B cell (primary cell): ENCODE results near the gene LTC4S. TPM values are rescaled to one million over a fixed set of nuclear protein-coding genes. Genes with fewer than 3 reads are reported as not detected.

ENCODE experiments used
- ATAC-seq: fragments of 200-7000 bp; cut with Tn5 transposase; one replicate; pipeline ENCODE4 v1.10.0; 2021; ENCODE audit warnings: low read depth, mild to moderate bottlenecking, moderate number of reproducible peaks, moderate library complexity
- CTCF ChIA-PET: fragments of 350-600 bp; sonication (Branson Sonifier 250); formaldehyde crosslinking; loops from one replicate; lab custom pipeline; 2021; ENCODE audit warnings: antibody characterized with exemption, inconsistent platforms; lab: Charles Lee
- POLR2A ChIA-PET: fragments of 350-600 bp; sonication (Branson Sonifier 250); formaldehyde crosslinking; loops from one replicate; lab custom pipeline; 2021; ENCODE audit warnings: antibody characterized with exemption; lab: Charles Lee
- DNase-seq: peaks from one replicate; pipeline ENCODE4 v3.0.0; 2013
- H2AFZ ChIP-seq: 2 replicates; pipeline ENCODE4 v1.6.1; 2012; ENCODE audit warnings: mild to moderate bottlenecking, low read depth, low read length; ENCODE audit not compliant: insufficient read depth, poor library complexity, severe bottlenecking
- H3K27ac ChIP-seq, 2 donors: 1 replicate in 1 of 2; 2 replicates in 1 of 2; pipeline ENCODE4 v1.5.1; 2012 to 2013; ENCODE audit warnings: low read length in 2 of 2, mild to moderate bottlenecking in 2 of 2, moderate library complexity in 1 of 2
- H3K27me3 ChIP-seq, 4 experiments: fragments of 200-600 bp in 1 of 4; sonication (generic) in 1 of 4; replicated peaks in 1 of 4; 1 replicate in 2 of 4; 2 replicates in 2 of 4; pipeline versions ENCODE4 v1.6.1 to v1.7.0; 2013 to 2016; ENCODE audit warnings: low read length in 3 of 4, mild to moderate bottlenecking in 2 of 4, mixed read lengths in 1 of 4, moderate library complexity in 1 of 4; ENCODE audit not compliant: insufficient read depth in 4 of 4, control insufficient read depth in 3 of 4; ENCODE audit errors: control extremely low read depth in 1 of 4
- H3K36me3 ChIP-seq, 2 experiments: replicated peaks in 1 of 2; 1 replicate in 1 of 2; 2 replicates in 1 of 2; pipeline versions ENCODE4 v1.6.1 to v1.7.1; 2013; ENCODE audit warnings: low read length in 1 of 2; ENCODE audit not compliant: insufficient read depth in 2 of 2, control insufficient read depth in 1 of 2; ENCODE audit errors: control extremely low read depth in 1 of 2, extremely low read depth in 1 of 2
- H3K4me1 ChIP-seq, 2 donors: fragments of 200-600 bp in 1 of 2; sonication (generic) in 1 of 2; 1 replicate in 1 of 2; 2 replicates in 1 of 2; pipeline versions ENCODE4 v1.5.1 to v1.6.1; 2013 to 2017; ENCODE audit warnings: low read length in 2 of 2; ENCODE audit not compliant: control insufficient read depth in 2 of 2, insufficient read depth in 2 of 2
- H3K4me2 ChIP-seq: replicated peaks from 2 replicates; pipeline ENCODE3; 2012; ENCODE audit warnings: mild to moderate bottlenecking, low read depth, low read length; ENCODE audit not compliant: poor library complexity, severe bottlenecking
- H3K4me3 ChIP-seq, 5 experiments: fragments of 200-600 bp in 1 of 5; sonication (generic) in 1 of 5; 1 replicate in 3 of 5; 2 replicates in 2 of 5; pipeline versions ENCODE4 v1.5.1 to v1.7.0; 2011 to 2016; ENCODE audit warnings: low read length in 4 of 5, mild to moderate bottlenecking in 4 of 5, low read depth in 2 of 5, control low read depth in 1 of 5, moderate library complexity in 1 of 5; ENCODE audit not compliant: insufficient read depth in 1 of 5; ENCODE audit errors: control extremely low read depth in 1 of 5, extremely low read depth in 1 of 5
- H3K79me2 ChIP-seq: fragments of 200-600 bp; sonication (generic); one replicate; pipeline ENCODE4 v1.6.0; 2016; ENCODE audit warnings: low read length; ENCODE audit not compliant: control insufficient read depth, insufficient read depth
- H3K9ac ChIP-seq: fragments of 200-600 bp; sonication (generic); 2 replicates; pipeline ENCODE4 v1.6.1; 2017; ENCODE audit warnings: mild to moderate bottlenecking, low read length, moderate library complexity
- H3K9me3 ChIP-seq, 3 donors: one replicate each; pipeline versions ENCODE4 v1.6.1 to v1.7.1; 2013; ENCODE audit warnings: low read length in 2 of 3; ENCODE audit not compliant: control insufficient read depth in 2 of 3, insufficient read depth in 1 of 3; ENCODE audit errors: control extremely low read depth in 1 of 3
- H4K20me1 ChIP-seq: 2 replicates; pipeline ENCODE4 v1.6.0; 2012; ENCODE audit warnings: mild to moderate bottlenecking, low read length; ENCODE audit not compliant: insufficient read depth, control insufficient read depth, poor library complexity, severe bottlenecking
- H3K27ac Mint-ChIP-seq: one replicate; pipeline ENCODE4 v1.8.0; 2021; ENCODE audit warnings: mixed read lengths
- H3K27me3 Mint-ChIP-seq: one replicate; pipeline ENCODE4 v1.8.0; 2021; ENCODE audit warnings: mixed read lengths
- H3K4me1 Mint-ChIP-seq: one replicate; pipeline ENCODE4 v1.8.0; 2021; ENCODE audit warnings: mixed read lengths
- H3K4me3 Mint-ChIP-seq: one replicate; pipeline ENCODE4 v1.8.0; 2021; ENCODE audit warnings: mixed read lengths
- H3K9me3 Mint-ChIP-seq: one replicate; pipeline ENCODE4 v1.8.0; 2022; ENCODE audit warnings: mixed read lengths; ENCODE audit not compliant: insufficient read depth
- CTCF ChIP-seq: fragments of 200-600 bp; IDR thresholded peaks from one replicate; pipeline ENCODE4 v1.8.0; 2022; ENCODE audit warnings: antibody characterized with exemption, mild to moderate bottlenecking
- EZH2 ChIP-seq: IDR thresholded peaks from 2 replicates; pipeline ENCODE4 v1.6.1; 2012; ENCODE audit warnings: borderline replicate concordance, low read depth, mild to moderate bottlenecking, moderate library complexity, low read length; ENCODE audit not compliant: insufficient read depth, poor library complexity, severe bottlenecking
- WGBS: methylation state at CpG from one replicate; pipeline ENCODE4 v1.1.5; 2013; ENCODE audit warnings: missing lambda C conversion rate; ENCODE audit not compliant: insufficient coverage; 5-methylcytosine and 5-hydroxymethylcytosine counted together
- intact Hi-C: fragments of 100-400 bp; cut with micrococcal nuclease; formaldehyde crosslinking; loops from one replicate; pipeline ENCODE4 v1.10.0; 2022
- polyA plus RNA-seq: library from polyadenylated mRNA; depleted of rRNA; stranded (reverse); fragments of >200 nt; gene quantifications from 2 replicates; pipeline ENCODE4 v1.2.3, GENCODE V29; 2012
- total RNA-seq, 2 donors: library from RNA; stranded (reverse); fragments of 120-200 nt in 1 of 2; gene quantifications; 1 replicate in 1 of 2; 2 replicates in 1 of 2; pipeline versions ENCODE4 v1.2.3 to v1.2.4, GENCODE V29; 2013 to 2022

LTC4S gene
- total and polyA plus RNA-seq, 2 donors (not counting 1 experiment from before 2014, with no cell fraction given): 0.40 to 3.8 TPM

DNA sequence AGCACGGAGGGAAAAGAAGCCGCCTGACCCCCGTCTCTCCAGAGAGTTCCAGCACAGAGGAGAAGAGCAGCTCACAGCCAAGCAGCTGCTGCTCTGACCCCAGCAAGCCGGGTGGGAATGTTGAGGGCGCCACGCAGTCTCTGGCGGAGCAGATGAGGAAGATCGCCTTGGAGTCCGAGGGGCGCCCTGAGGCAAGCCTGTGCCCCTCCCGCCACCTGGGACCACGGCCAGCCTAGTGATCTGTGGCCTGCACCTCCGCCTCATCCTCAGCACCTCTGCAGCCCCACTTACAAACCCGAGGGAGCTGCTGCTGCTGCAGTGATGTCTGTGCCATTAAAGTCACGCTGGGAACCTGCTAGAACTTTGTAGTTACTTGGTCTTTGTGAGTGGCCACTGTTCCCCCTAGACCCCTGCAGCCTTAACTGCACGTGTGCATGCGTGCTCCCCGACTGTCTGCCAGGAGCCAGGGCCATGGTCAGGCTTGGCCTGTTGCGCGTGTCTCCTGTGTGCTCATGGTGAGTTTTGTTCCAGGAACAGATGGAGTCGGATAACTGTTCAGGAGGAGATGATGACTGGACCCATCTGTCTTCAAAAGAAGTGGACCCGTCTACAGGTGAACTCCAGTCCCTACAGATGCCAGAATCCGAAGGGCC, 39.4 kb downstream of the LTC4S start:
- H3K4me1 Mint-ChIP-seq: peaks cover 9% of the 10 kb centered on the region
- TF ChIP-seq CTCF (no peak), EZH2 (no peak)
- POLR2A ChIA-PET: interaction anchor here (0.7 to 1.3 kb wide), 2 partner anchors 11 to 30 kb away, joined by 3 to 4 read pairs; no protein-coding TSS in a partner anchor
- no peaks in the 10 kb centered on the region for H3K27me3 Mint-ChIP-seq
- no peaks in the 10 kb centered on the region for H3K9me3 Mint-ChIP-seq
- Histone ChIP-seq H3K4me2 (no peak overlapping the region), H3K27ac (no peak overlapping the region), H3K36me3 (peaks cover 2 to 64% of the 10 kb centered on the region in 2 experiments), H3K9me3 (no peaks in the 10 kb centered on the region), H2AFZ (no peak overlapping the region), H3K9ac (no peak overlapping the region), H3K27me3 (no peaks in the 10 kb centered on the region), H3K79me2 (peaks cover 9% of the 10 kb centered on the region), H3K4me1 (peaks cover 3 to 8% of the 10 kb centered on the region in 2 donors), H3K4me3 (no peak overlapping the region), H4K20me1 (peaks cover 51% of the 10 kb centered on the region)
- H3K27ac Mint-ChIP-seq: no peak overlapping the region
- intact Hi-C loops: no loop called here
- ATAC-seq (no peak), DNase-seq (no peak)
- CTCF ChIA-PET: interaction anchor here (1.7 to 3.4 kb wide), 3 partner anchors 13 to 70 kb away, joined by 4 to 12 read pairs (median 6); partner anchors contain the start of gene SQSTM1
- WGBS: 97% methylated on average over 23 of the region's 23 CpGs
- no peak overlapping the region for H3K4me3 Mint-ChIP-seq

DNA sequence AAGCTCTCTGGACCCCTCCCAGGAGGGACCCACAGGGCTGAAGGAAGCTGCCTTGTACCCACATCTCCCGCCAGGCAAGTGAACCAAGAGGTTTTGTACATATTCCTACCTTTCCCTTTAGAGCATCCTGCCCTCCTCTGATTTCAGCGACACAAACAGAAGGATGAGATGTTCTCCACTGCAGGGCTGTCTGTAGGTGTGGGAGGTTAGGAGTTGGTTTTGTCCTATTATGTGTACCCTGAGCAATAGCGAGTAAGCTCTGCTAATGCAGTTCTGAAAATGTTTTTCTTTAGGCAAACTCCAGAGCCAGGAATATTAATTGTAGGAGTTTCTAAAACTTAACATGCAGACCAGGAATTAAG, 39.9 kb downstream of the LTC4S start:
- Mint-ChIP-seq H3K4me3 (no peak overlapping the region), H3K9me3 (no peaks in the 10 kb centered on the region), H3K27me3 (no peaks in the 10 kb centered on the region), H3K27ac (no peak overlapping the region), H3K4me1 (peaks cover 9% of the 10 kb centered on the region)
- 93% methylated on average over 2 of the region's 3 CpGs for WGBS
- no peak overlapping the region for H2AFZ ChIP-seq
- DNase-seq (no peak), ATAC-seq (no peak)
- intact Hi-C loops: no loop called here
- no peak overlapping the region for H3K4me3 ChIP-seq
- peaks cover 46% of the 10 kb centered on the region for H4K20me1 ChIP-seq
- no peak overlapping the region for H3K4me2 ChIP-seq
- POLR2A ChIA-PET: interaction anchor here (1.3 kb wide), 1 partner anchor 12 kb away, joined by 3 read pairs; no protein-coding TSS in a partner anchor
- peaks cover 2 to 65% of the 10 kb centered on the region in 2 experiments for H3K36me3 ChIP-seq
- no peak overlapping the region for H3K9ac ChIP-seq
- no peaks in the 10 kb centered on the region for H3K9me3 ChIP-seq
- H3K27ac ChIP-seq: no peak overlapping the region
- H3K4me1 ChIP-seq: peaks cover 3 to 8% of the 10 kb centered on the region in 2 donors
- TF ChIP-seq EZH2: no peak
- no peak for TF ChIP-seq CTCF
- CTCF ChIA-PET: interaction anchor here (1.7 kb wide), 1 partner anchor 70 kb away, joined by 6 read pairs; no protein-coding TSS in a partner anchor
- no peaks in the 10 kb centered on the region for H3K27me3 ChIP-seq
- H3K79me2 ChIP-seq: peaks cover 9% of the 10 kb centered on the region
